ENCODE measurements around the gene GPHN. TPM values are rescaled to one million over a fixed set of nuclear protein-coding genes. Genes with fewer than 3 reads are reported as not detected.

GPHN gene
- total and polyA plus RNA-seq, 2 donors (not counting 3 experiments of a cell fraction or from before 2014, with no cell fraction given) = 5.1 to 23.2 TPM

- POLR2A ChIA-PET = no interaction called here
- H3K4me1 ChIP-seq (ENCODE audit: control insufficient read depth, extremely low read depth, insufficient read depth, low read length) = no peaks in the 10 kb centered on the region
- FAIRE-seq (no peak), DNase-seq (ENCODE audit: low read depth, low spot score) (no peak)
- H3K27me3 ChIP-seq (ENCODE audit: control insufficient read depth in 2 of 2, insufficient read depth in 2 of 2, low read length in 2 of 2) = no peaks in the 10 kb centered on the region
- no peaks in the 10 kb centered on the region for H3K9me3 ChIP-seq (replicated peaks; ENCODE audit: control insufficient read depth, insufficient read depth, low read length)
- H3K36me3 ChIP-seq (ENCODE audit: control insufficient read depth in 2 of 2, extremely low read depth in 1 of 2, insufficient read depth in 2 of 2, low read length in 2 of 2) = no peaks in the 10 kb centered on the region
- no peak overlapping the region for H3K4me2 ChIP-seq (ENCODE audit: insufficient read depth, low read length)
- CTCF ChIA-PET = no interaction called here
- no peak overlapping the region for H3K9ac ChIP-seq (replicated peaks; ENCODE audit: extremely low read depth, insufficient read depth, low read length)
- H3K4me3 ChIP-seq (replicated peaks in 1 of 3; ENCODE audit: insufficient read depth in 1 of 3, low read depth in 1 of 3, low read length in 3 of 3) = no peak overlapping the region
- TF ChIP-seq JUN (IDR thresholded peaks at IDR 0.05; ENCODE audit: borderline replicate concordance, insufficient read depth, insufficient read length, low read depth) (no peak), MYC (IDR thresholded peaks at IDR 0.05; ENCODE audit: low read depth, low read length) (no peak), MAX (IDR thresholded peaks at IDR 0.05; ENCODE audit: insufficient read depth, insufficient read length) (no peak), POLR2A (IDR thresholded peaks at IDR 0.05; ENCODE audit: low read depth, low read length) (no peak), GATA2 (IDR thresholded peaks at IDR 0.05; ENCODE audit: insufficient read depth, insufficient read length, low read depth, low read length) (no peak), EZH2 (IDR thresholded peaks at IDR 0.05; ENCODE audit: borderline replicate concordance, low read depth, low read length, severe bottlenecking) (no peak), POLR2AphosphoS5 (IDR thresholded peaks at IDR 0.05; ENCODE audit: insufficient read depth, low read depth, low read length) (no peak), FOS (IDR thresholded peaks at IDR 0.05; ENCODE audit: borderline replicate concordance, insufficient read depth, low read length) (no peak)
- TF ChIP-seq, protein P1, sequence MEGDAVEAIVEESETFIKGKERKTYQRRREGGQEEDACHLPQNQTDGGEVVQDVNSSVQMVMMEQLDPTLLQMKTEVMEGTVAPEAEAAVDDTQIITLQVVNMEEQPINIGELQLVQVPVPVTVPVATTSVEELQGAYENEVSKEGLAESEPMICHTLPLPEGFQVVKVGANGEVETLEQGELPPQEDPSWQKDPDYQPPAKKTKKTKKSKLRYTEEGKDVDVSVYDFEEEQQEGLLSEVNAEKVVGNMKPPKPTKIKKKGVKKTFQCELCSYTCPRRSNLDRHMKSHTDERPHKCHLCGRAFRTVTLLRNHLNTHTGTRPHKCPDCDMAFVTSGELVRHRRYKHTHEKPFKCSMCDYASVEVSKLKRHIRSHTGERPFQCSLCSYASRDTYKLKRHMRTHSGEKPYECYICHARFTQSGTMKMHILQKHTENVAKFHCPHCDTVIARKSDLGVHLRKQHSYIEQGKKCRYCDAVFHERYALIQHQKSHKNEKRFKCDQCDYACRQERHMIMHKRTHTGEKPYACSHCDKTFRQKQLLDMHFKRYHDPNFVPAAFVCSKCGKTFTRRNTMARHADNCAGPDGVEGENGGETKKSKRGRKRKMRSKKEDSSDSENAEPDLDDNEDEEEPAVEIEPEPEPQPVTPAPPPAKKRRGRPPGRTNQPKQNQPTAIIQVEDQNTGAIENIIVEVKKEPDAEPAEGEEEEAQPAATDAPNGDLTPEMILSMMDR (IDR thresholded peaks at IDR 0.05; ENCODE audit: extremely low read depth in 1 of 2, insufficient read depth in 1 of 2, low read depth in 1 of 2, low read length in 2 of 2) = no peak
- H3K27ac ChIP-seq (ENCODE audit: insufficient read depth, low read depth, low read length) = no peak overlapping the region
- H2AFZ ChIP-seq (ENCODE audit: low read depth, low read length) = no peak overlapping the region
- intact Hi-C loops (cut with micrococcal nuclease) = no loop called here
- H4K20me1 ChIP-seq (replicated peaks; ENCODE audit: control insufficient read depth, extremely low read depth, insufficient read depth, low read length) = no peaks in the 10 kb centered on the region
- H3K9me1 ChIP-seq (replicated peaks; ENCODE audit: control insufficient read depth, extremely low read depth, insufficient read depth, low read length) = no peaks in the 10 kb centered on the region
- no TSS peak for BruUV-seq (replicated peaks)
- dilution Hi-C loops (cut with MboI; ENCODE audit: extremely low pct_ligation_motif_present, low sequenced_read_pairs) = no loop called here
- H3K79me2 ChIP-seq (ENCODE audit: control insufficient read depth, insufficient read depth, low read length) = peaks cover 2% of the 10 kb centered on the region
These were observed 121.6 kb downstream of the GPHN start for GRCh38 chr14:66629499-66629898.
